GM12878 (cell line): Measurements from ENCODE around the gene C1orf87. TPM values are rescaled to one million over a fixed set of nuclear protein-coding genes. Genes with fewer than 3 reads are reported as not detected.

Source experiments
- ATAC-seq: fragments of 200-7000 bp; cut with Tn5 transposase; 3 replicates; pipeline ENCODE4 v1.9.1; 2020; ENCODE audit warnings: mild to moderate bottlenecking, moderate library complexity
- BruUV-seq: library from RNA; stranded (reverse); fragments of 400-500 nt; replicated peaks from 2 replicates; lab custom pipeline; 2021; lab: Mats Ljungman, UMichigan
- CTCF ChIA-PET: fragments of 300-600 bp; sonication (Branson Sonifier 250); formaldehyde crosslinking; extraction: SDS; loops from one replicate; lab custom pipeline; 2021; ENCODE audit warnings: inconsistent platforms; lab: Yijun Ruan, JAX
- POLR2A ChIA-PET: fragments of 350-600 bp; formaldehyde crosslinking; extraction: SDS; loops from one replicate; lab custom pipeline; 2021; ENCODE audit warnings: inconsistent platforms; lab: Charles Lee
- RAD21 ChIA-PET: fragments of 300-600 bp; sonication (Branson Sonifier 250); formaldehyde crosslinking; loops from one replicate; lab custom pipeline; 2023; ENCODE audit warnings: antibody characterized with exemption; ENCODE audit not compliant: unreplicated experiment; lab: Charles Lee
- SMC1A ChIA-PET: fragments of 300-600 bp; sonication (Branson Sonifier 250); formaldehyde crosslinking; loops from one replicate; lab custom pipeline; 2023; ENCODE audit not compliant: unreplicated experiment, uncharacterized antibody; lab: Charles Lee
- DNase-seq: peaks from one replicate; pipeline ENCODE4 v3.0.0-alpha.2; 2011; ENCODE audit warnings: low read depth, low spot score
- FAIRE-seq: peaks from 3 replicates; lab custom pipeline; 2011; peaks lifted over from hg19 to GRCh38; lab: Jason Lieb, UNC
- H2AFZ ChIP-seq: 2 replicates; pipeline ENCODE4 v1.6.0; 2011; ENCODE audit warnings: low read depth, low read length, control low read depth; ENCODE audit not compliant: control insufficient read depth
- H3K27ac ChIP-seq: 2 replicates; pipeline ENCODE4 v1.5.1; 2011; ENCODE audit warnings: control low read depth; ENCODE audit not compliant: control insufficient read depth, insufficient read depth
- H3K27me3 ChIP-seq, 2 experiments: replicated peaks in 1 of 2; 2 replicates each; pipeline versions ENCODE4 v1.6.0 to v1.6.1; 2011; ENCODE audit warnings: low read length in 1 of 2; ENCODE audit not compliant: control insufficient read depth in 2 of 2, insufficient read depth in 2 of 2
- H3K36me3 ChIP-seq, 2 experiments: 2 replicates each; pipeline ENCODE4 v1.5.1; 2011; ENCODE audit warnings: low read length in 1 of 2; ENCODE audit not compliant: control insufficient read depth in 2 of 2, insufficient read depth in 2 of 2
- H3K4me1 ChIP-seq: 2 replicates; pipeline ENCODE4 v1.6.1; 2011; ENCODE audit warnings: mild to moderate bottlenecking, low read length, moderate library complexity, mixed read lengths; ENCODE audit not compliant: control insufficient read depth, insufficient read depth
- H3K4me2 ChIP-seq: 2 replicates; pipeline ENCODE4 v1.6.0; 2011; ENCODE audit warnings: control low read depth; ENCODE audit not compliant: control insufficient read depth, insufficient read depth
- H3K4me3 ChIP-seq: fragments of 200-600 bp; sonication (generic); 2 replicates; pipeline ENCODE4 v1.5.1; 2016
- H3K79me2 ChIP-seq: 2 replicates; pipeline ENCODE4 v1.6.0; 2011; ENCODE audit warnings: low read length; ENCODE audit not compliant: control insufficient read depth, insufficient read depth
- H3K9ac ChIP-seq: 2 replicates; pipeline ENCODE4 v1.8.0; 2011; ENCODE audit warnings: low read length, control low read depth, mixed read lengths; ENCODE audit not compliant: control insufficient read depth, insufficient read depth
- H3K9me3 ChIP-seq: replicated peaks from 3 replicates; pipeline ENCODE4 v1.5.1; 2011; ENCODE audit warnings: mild to moderate bottlenecking, low read length; ENCODE audit not compliant: control insufficient read depth, insufficient read depth
- H4K20me1 ChIP-seq: 2 replicates; pipeline ENCODE4 v1.6.0; 2011; ENCODE audit not compliant: control insufficient read depth, insufficient read depth
- ETV6 ChIP-seq, 2 experiments: fragments of 450-650 bp in 1 of 2; IDR thresholded peaks in 1 of 2; conservative IDR thresholded peaks in 1 of 2; 2 replicates each; pipeline ENCODE4 v1.6.1; 2014; ENCODE audit warnings: antibody characterized with exemption in 1 of 2, borderline replicate concordance in 1 of 2, low read depth in 1 of 2, mild to moderate bottlenecking in 1 of 2, moderate library complexity in 1 of 2
- FOXM1 ChIP-seq: IDR thresholded peaks from 2 replicates; pipeline ENCODE4 v1.6.1; 2012; ENCODE audit warnings: low read depth, mild to moderate bottlenecking, inconsistent platforms, low read length, moderate library complexity
- IRF4 ChIP-seq: IDR thresholded peaks from 2 replicates; pipeline ENCODE4 v1.6.1; 2011; ENCODE audit warnings: low read depth, low read length
- MEF2A ChIP-seq: IDR thresholded peaks from 2 replicates; pipeline ENCODE4 v1.6.1; 2011; ENCODE audit warnings: low read depth, mild to moderate bottlenecking, low read length, moderate library complexity; ENCODE audit not compliant: insufficient read depth
- SUZ12 ChIP-seq: fragments of 200-600 bp; sonication (generic); IDR thresholded peaks from one replicate; pipeline ENCODE4 v1.6.1; 2018; ENCODE audit warnings: antibody characterized with exemption, mild to moderate bottlenecking; ENCODE audit not compliant: unreplicated experiment
- USF2 ChIP-seq: IDR thresholded peaks from 2 replicates; pipeline ENCODE4 v1.6.1; 2011; ENCODE audit warnings: low read depth, low read length, improper control_type of control experiment, borderline replicate concordance
- ZBTB33 ChIP-seq: fragments of 450-650 bp; IDR thresholded peaks from 2 replicates; pipeline ENCODE4 v1.6.1; 2017; ENCODE audit warnings: mild to moderate bottlenecking
- WGBS: methylation state at CpG from one replicate; pipeline ENCODE4 v1.1.6; 2016; ENCODE audit warnings: low lambda C conversion rate; ENCODE audit not compliant: insufficient replicate concordance, insufficient coverage; ENCODE audit errors: missing lambda C conversion rate; 5-methylcytosine and 5-hydroxymethylcytosine counted together
- in situ Hi-C: fragments of 300-500 bp; cut with MboI; formaldehyde crosslinking; loops from 9 replicates; pipeline ENCODE4 v1.14.3; 2018; ENCODE audit warnings: mixed read lengths
- intact Hi-C: fragments of 100-400 bp; cut with micrococcal nuclease; formaldehyde crosslinking; loops from one replicate; pipeline ENCODE4 v1.14.2; 2022; ENCODE audit not compliant: unreplicated experiment
- polyA plus RNA-seq, 11 experiments: library from polyadenylated mRNA; depleted of rRNA in 4 of 11; unstranded in 6 of 11; stranded (reverse) in 5 of 11; fragments of >200 nt; fragmentation: Nextera tagmentation in 4 of 11; fragmentation: Illumina TruSeq in 1 of 11; extraction: Ambion mirVana in 4 of 11; extraction: Trizol in 1 of 11; gene quantifications; 1 replicate in 1 of 11; 2 replicates in 10 of 11; pipeline versions ENCODE4 v1.2.1 to v1.2.3, GENCODE V29; 2011 to 2016; ENCODE audit warnings: inconsistent platforms in 2 of 11, missing spikeins in 2 of 11, low read depth in 1 of 11
- total RNA-seq, 4 experiments: library from RNA; depleted of rRNA in 3 of 4; stranded (reverse); fragments of >200 nt in 3 of 4; fragmentation: Illumina TruSeq in 1 of 4; extraction: Trizol in 1 of 4; gene quantifications; 2 replicates each; pipeline versions ENCODE4 v1.2.1 to v1.2.3, GENCODE V29; 2013 to 2021

The C1orf87 gene
- total and polyA plus RNA-seq, 10 of the 15 experiments (the other 5 are each of a cell fraction or from before 2014, with no cell fraction given) = not detected

GRCh38 chr1:59979666-59980065 lies 93.9 kb downstream of the C1orf87 start:
- Histone ChIP-seq H3K27ac (no peak overlapping the region), H4K20me1 (no peaks in the 10 kb centered on the region), H3K9ac (no peak overlapping the region), H2AFZ (no peak overlapping the region), H3K36me3 (no peaks in the 10 kb centered on the region), H3K27me3 (no peaks in the 10 kb centered on the region; a peak in 1 of 4 replicates), H3K4me1 (no peaks in the 10 kb centered on the region), H3K4me2 (no peak overlapping the region), H3K79me2 (no peaks in the 10 kb centered on the region), H3K4me3 (no peak overlapping the region), H3K9me3 (no peaks in the 10 kb centered on the region)
- ChIA-PET CTCF (interaction anchor here (2.1 to 5.5 kb wide), 2 partner anchors 8 to 26 kb away, joined by 5 to 23 read pairs; no protein-coding TSS in a partner anchor), SMC1A (no interaction called here), POLR2A (no interaction called here), RAD21 (no interaction called here)
- TF ChIP-seq MEF2A (no peak), ZBTB33 (no peak), USF2 (no peak), ETV6 (conservative IDR thresholded peaks at IDR 0.05 in 1 of 2, IDR thresholded peaks at IDR 0.05 in 1 of 2; ENCODE audit: borderline replicate concordance in 1 of 2, low read depth in 1 of 2) (no peak), SUZ12 (no peak), FOXM1 (no peak), IRF4 (no peak)
- WGBS = 96% methylated on average over 5 of the region's 5 CpGs
- no peak for ATAC-seq
- no peak for FAIRE-seq
- intact Hi-C loops (loop anchor here (5.0 to 10.0 kb wide), 4 partner anchors 175 to 1475 kb away; no protein-coding TSS in a partner anchor), in situ Hi-C loops (no loop called here)
- no TSS peak for BruUV-seq
- no peak for DNase-seq
